H9 (cell line): ENCODE measurements around the gene PIK3R5. TPM values are rescaled to one million over a fixed set of nuclear protein-coding genes. Genes with fewer than 3 reads are reported as not detected.

Experiments used
- DNase-seq: peaks from one replicate; pipeline ENCODE4 v3.0.0-alpha.2; 2017
- H2AFZ ChIP-seq: one replicate; pipeline ENCODE4 v1.6.1; 2013; ENCODE audit warnings: mild to moderate bottlenecking, low read length, control low read depth, moderate library complexity
- H2AK5ac ChIP-seq: 2 replicates; pipeline ENCODE4 v1.6.1; 2013; ENCODE audit warnings: low read length, control low read depth, mixed read lengths; ENCODE audit not compliant: insufficient read length
- H2BK120ac ChIP-seq: one replicate; pipeline ENCODE4 v1.6.1; 2013; ENCODE audit warnings: low read depth, mild to moderate bottlenecking, low read length, control low read depth, inconsistent platforms; ENCODE audit not compliant: poor library complexity, severe bottlenecking
- H2BK12ac ChIP-seq: 2 replicates; pipeline ENCODE4 v1.6.1; 2013; ENCODE audit warnings: low read length, control low read depth, mixed read lengths, low read depth; ENCODE audit not compliant: insufficient read length
- H2BK15ac ChIP-seq: 2 replicates; pipeline ENCODE4 v1.6.1; 2013; ENCODE audit warnings: low read depth, low read length, control low read depth
- H2BK20ac ChIP-seq: one replicate; pipeline ENCODE4 v1.6.1; 2013; ENCODE audit warnings: low read depth, mild to moderate bottlenecking, low read length, control low read depth, inconsistent platforms; ENCODE audit not compliant: poor library complexity, severe bottlenecking
- H2BK5ac ChIP-seq: 2 replicates; pipeline ENCODE4 v1.6.1; 2013; ENCODE audit warnings: low read length, control low read depth, mixed read lengths; ENCODE audit not compliant: insufficient read length
- H3K14ac ChIP-seq: 2 replicates; pipeline ENCODE4 v1.6.1; 2013; ENCODE audit warnings: low read length, control low read depth; ENCODE audit not compliant: insufficient read depth
- H3K18ac ChIP-seq: 2 replicates; pipeline ENCODE4 v1.6.1; 2013; ENCODE audit warnings: low read depth, mild to moderate bottlenecking, mixed read lengths, low read length, control low read depth; ENCODE audit not compliant: insufficient read length
- H3K23ac ChIP-seq: 2 replicates; pipeline ENCODE4 v1.6.1; 2013; ENCODE audit warnings: low read length, control low read depth, mixed read lengths, low read depth; ENCODE audit not compliant: insufficient read length
- H3K23me2 ChIP-seq: 2 replicates; pipeline ENCODE4 v1.6.1; 2013; ENCODE audit warnings: low read depth, mild to moderate bottlenecking, mixed read lengths, low read length, control low read depth; ENCODE audit not compliant: insufficient read length, poor library complexity, severe bottlenecking
- H3K27ac ChIP-seq: 2 replicates; pipeline ENCODE4 v1.5.1; 2013; ENCODE audit warnings: low read length, control low read depth, mixed read lengths, low read depth; ENCODE audit not compliant: insufficient read length
- H3K27me3 ChIP-seq: 2 replicates; pipeline ENCODE4 v1.6.1; 2013; ENCODE audit warnings: low read length, control low read depth, inconsistent platforms; ENCODE audit not compliant: insufficient read depth
- H3K4ac ChIP-seq: 2 replicates; pipeline ENCODE4 v1.6.1; 2013; ENCODE audit warnings: low read depth, mild to moderate bottlenecking, control low read depth, inconsistent platforms, low read length, moderate library complexity
- H3K4me1 ChIP-seq: 2 replicates; pipeline ENCODE4 v1.6.1; 2013; ENCODE audit warnings: low read length, control low read depth, inconsistent platforms; ENCODE audit not compliant: insufficient read depth
- H3K4me2 ChIP-seq: 2 replicates; pipeline ENCODE4 v1.6.1; 2013; ENCODE audit warnings: low read length, control low read depth, mixed read lengths; ENCODE audit not compliant: insufficient read length, insufficient read depth
- H3K56ac ChIP-seq: 2 replicates; pipeline ENCODE4 v1.6.1; 2013; ENCODE audit warnings: low read depth, mild to moderate bottlenecking, mixed read lengths, low read length, control low read depth; ENCODE audit not compliant: insufficient read length
- H3K79me1 ChIP-seq: 2 replicates; pipeline ENCODE4 v1.6.1; 2013; ENCODE audit warnings: low read depth, mild to moderate bottlenecking, moderate library complexity, low read length, control low read depth, inconsistent platforms; ENCODE audit not compliant: insufficient read depth, poor library complexity, severe bottlenecking
- H3K79me2 ChIP-seq: 2 replicates; pipeline ENCODE4 v1.6.1; 2013; ENCODE audit warnings: low read length, control low read depth, inconsistent platforms; ENCODE audit not compliant: insufficient read depth
- H3K9ac ChIP-seq: 2 replicates; pipeline ENCODE4 v1.6.1; 2013; ENCODE audit warnings: low read length, control low read depth, mixed read lengths; ENCODE audit not compliant: insufficient read length; ENCODE audit errors: extremely low read depth
- H3K9me3 ChIP-seq: one replicate; pipeline ENCODE4 v1.6.1; 2013; ENCODE audit warnings: low read depth, low read length, inconsistent platforms; ENCODE audit not compliant: control insufficient read depth
- H3T11ph ChIP-seq: one replicate; pipeline ENCODE4 v1.6.1; 2013; ENCODE audit warnings: mild to moderate bottlenecking, low read length, control low read depth, inconsistent platforms
- H4K20me1 ChIP-seq: one replicate; pipeline ENCODE4 v1.6.1; 2013; ENCODE audit not compliant: control insufficient read depth, insufficient read length, insufficient read depth
- H4K5ac ChIP-seq: 2 replicates; pipeline ENCODE4 v1.6.1; 2013; ENCODE audit warnings: low read depth, mild to moderate bottlenecking, mixed read lengths, low read length, control low read depth; ENCODE audit not compliant: insufficient read length
- H4K8ac ChIP-seq: replicated peaks from 2 replicates; pipeline ENCODE4 v1.6.1; 2013; ENCODE audit warnings: low read length, control low read depth, mixed read lengths, low read depth; ENCODE audit not compliant: insufficient read length
- H4K91ac ChIP-seq: 2 replicates; pipeline ENCODE4 v1.6.1; 2013; ENCODE audit warnings: low read depth, mild to moderate bottlenecking, moderate library complexity, mixed read lengths, low read length, control low read depth; ENCODE audit not compliant: insufficient read length
- H3K27ac Mint-ChIP-seq, 3 experiments: 2 replicates in 2 of 3; 3 replicates in 1 of 3; pipeline ENCODE4 v1.8.0; 2020 to 2021; ENCODE audit warnings: mixed read lengths in 3 of 3, mild to moderate bottlenecking in 1 of 3, moderate library complexity in 1 of 3
- H3K27me3 Mint-ChIP-seq: 2 replicates; pipeline ENCODE4 v1.8.0; 2021; ENCODE audit warnings: low read depth, mild to moderate bottlenecking, moderate library complexity, mixed read lengths
- H3K36me3 Mint-ChIP-seq, 3 experiments: 2 replicates in 2 of 3; 3 replicates in 1 of 3; pipeline ENCODE4 v1.8.0; 2020 to 2021; ENCODE audit warnings: low read depth in 3 of 3, mixed read lengths in 3 of 3; ENCODE audit not compliant: insufficient read depth in 1 of 3
- H3K4me1 Mint-ChIP-seq, 2 experiments: 2 replicates each; pipeline ENCODE4 v1.8.0; 2020; ENCODE audit warnings: mixed read lengths in 2 of 2
- H3K4me3 Mint-ChIP-seq, 2 experiments: 2 replicates in 1 of 2; 3 replicates in 1 of 2; pipeline ENCODE4 v1.8.0; 2020 to 2021; ENCODE audit warnings: mild to moderate bottlenecking in 2 of 2, mixed read lengths in 2 of 2, moderate library complexity in 1 of 2
- H3K9me3 Mint-ChIP-seq, 2 experiments: 2 replicates in 1 of 2; 3 replicates in 1 of 2; pipeline ENCODE4 v1.8.0; 2020; ENCODE audit warnings: mild to moderate bottlenecking in 2 of 2, mixed read lengths in 2 of 2, moderate library complexity in 1 of 2
- total RNA-seq: library from RNA; stranded (reverse); gene quantifications from 2 replicates; pipeline ENCODE4 v1.2.1, GENCODE V29; 2021
- TF ChIP-seq, protein P1 (sequence below): fragments of 200-600 bp; sonication (generic); conservative IDR thresholded peaks from 3 replicates; pipeline ENCODE4 v1.8.0; 2021; ENCODE audit warnings: antibody characterized with exemption, mild to moderate bottlenecking

PIK3R5 gene
- total RNA-seq, 1 experiment from 2014 or later = 1.4 TPM

DNA sequence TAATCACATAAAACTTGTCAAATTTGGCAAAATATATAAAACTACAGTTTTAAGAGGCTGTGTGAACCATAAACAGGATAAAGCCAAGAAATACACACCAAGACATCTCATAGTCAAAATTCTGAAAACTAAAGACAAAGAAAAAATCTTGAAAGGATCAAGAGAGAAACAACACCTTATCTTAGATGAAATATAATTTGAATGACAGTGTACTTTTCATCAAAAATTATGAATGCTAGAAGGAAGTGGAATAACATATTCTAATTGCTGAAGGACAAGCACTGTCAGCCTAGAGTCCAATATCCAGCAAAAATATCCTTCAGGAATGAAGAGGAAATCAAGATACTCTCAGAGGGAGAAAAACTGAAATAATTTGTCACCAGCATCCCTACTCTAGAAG lies 37.2 kb downstream of the PIK3R5 start:
- H3K4me1 Mint-ChIP-seq = no peaks in the 10 kb centered on the region
- Histone ChIP-seq H3K4me1 (no peaks in the 10 kb centered on the region), H3K79me1 (no peaks in the 10 kb centered on the region), H4K91ac (no peak overlapping the region), H3K27ac (no peak overlapping the region), H3K79me2 (no peaks in the 10 kb centered on the region), H3T11ph (no peak overlapping the region), H3K9me3 (peaks cover 12% of the 10 kb centered on the region), H3K23me2 (no peaks in the 10 kb centered on the region), H4K8ac (no peak overlapping the region), H2BK20ac (no peak overlapping the region), H3K27me3 (no peaks in the 10 kb centered on the region), H4K5ac (no peak overlapping the region), H2AFZ (no peak overlapping the region), H2BK120ac (no peak overlapping the region), H2AK5ac (no peak overlapping the region), H3K4ac (no peak overlapping the region), H2BK5ac (no peak overlapping the region), H3K23ac (no peak overlapping the region), H3K9ac (no peak overlapping the region), H3K14ac (no peak overlapping the region), H4K20me1 (no peaks in the 10 kb centered on the region), H3K56ac (no peak overlapping the region), H3K18ac (no peak overlapping the region), H3K4me2 (no peak overlapping the region), H2BK15ac (no peak overlapping the region), H2BK12ac (no peak overlapping the region)
- peaks cover 12% of the 10 kb centered on the region for H3K27me3 Mint-ChIP-seq
- TF ChIP-seq, protein P1, sequence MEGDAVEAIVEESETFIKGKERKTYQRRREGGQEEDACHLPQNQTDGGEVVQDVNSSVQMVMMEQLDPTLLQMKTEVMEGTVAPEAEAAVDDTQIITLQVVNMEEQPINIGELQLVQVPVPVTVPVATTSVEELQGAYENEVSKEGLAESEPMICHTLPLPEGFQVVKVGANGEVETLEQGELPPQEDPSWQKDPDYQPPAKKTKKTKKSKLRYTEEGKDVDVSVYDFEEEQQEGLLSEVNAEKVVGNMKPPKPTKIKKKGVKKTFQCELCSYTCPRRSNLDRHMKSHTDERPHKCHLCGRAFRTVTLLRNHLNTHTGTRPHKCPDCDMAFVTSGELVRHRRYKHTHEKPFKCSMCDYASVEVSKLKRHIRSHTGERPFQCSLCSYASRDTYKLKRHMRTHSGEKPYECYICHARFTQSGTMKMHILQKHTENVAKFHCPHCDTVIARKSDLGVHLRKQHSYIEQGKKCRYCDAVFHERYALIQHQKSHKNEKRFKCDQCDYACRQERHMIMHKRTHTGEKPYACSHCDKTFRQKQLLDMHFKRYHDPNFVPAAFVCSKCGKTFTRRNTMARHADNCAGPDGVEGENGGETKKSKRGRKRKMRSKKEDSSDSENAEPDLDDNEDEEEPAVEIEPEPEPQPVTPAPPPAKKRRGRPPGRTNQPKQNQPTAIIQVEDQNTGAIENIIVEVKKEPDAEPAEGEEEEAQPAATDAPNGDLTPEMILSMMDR = no peak
- peaks cover 28 to 36% of the 10 kb centered on the region in 2 experiments for H3K9me3 Mint-ChIP-seq
- peaks cover 0 to 6% (median 2%) of the 10 kb centered on the region in 3 experiments; a peak in 5 of 7 replicates for H3K36me3 Mint-ChIP-seq
- no peak for DNase-seq
- no peak overlapping the region for H3K27ac Mint-ChIP-seq
- no peak overlapping the region for H3K4me3 Mint-ChIP-seq
